ENCODE measurements around the gene GALNT14. TPM values are rescaled to one million over a fixed set of nuclear protein-coding genes. Genes with fewer than 3 reads are reported as not detected.

Gene GALNT14
- total and polyA plus RNA-seq, 2 donors (not counting 1 experiment from before 2014, with no cell fraction given): 3.1 to 6.2 TPM

GRCh38 chr2:31127931-31128330 lies 10.3 kb downstream of the GALNT14 start:
- Histone ChIP-seq H3K27me3 (replicated peaks in 1 of 4; ENCODE audit: control extremely low read depth in 1 of 4, control insufficient read depth in 3 of 4, insufficient read depth in 4 of 4, low read length in 3 of 4) (no peaks in the 10 kb centered on the region), H4K20me1 (ENCODE audit: control insufficient read depth, insufficient read depth, low read length, poor library complexity, severe bottlenecking) (no peaks in the 10 kb centered on the region), H3K4me3 (ENCODE audit: control extremely low read depth in 1 of 5, extremely low read depth in 1 of 5, insufficient read depth in 1 of 5, low read depth in 2 of 5, low read length in 4 of 5) (no peak overlapping the region), H3K4me2 (replicated peaks; ENCODE audit: low read depth, low read length, poor library complexity, severe bottlenecking) (no peak overlapping the region), H3K79me2 (ENCODE audit: control insufficient read depth, insufficient read depth, low read length) (no peaks in the 10 kb centered on the region), H3K9ac (ENCODE audit: low read length) (no peak overlapping the region), H3K36me3 (replicated peaks in 1 of 2; ENCODE audit: control extremely low read depth in 1 of 2, control insufficient read depth in 1 of 2, extremely low read depth in 1 of 2, insufficient read depth in 2 of 2, low read length in 1 of 2) (no peaks in the 10 kb centered on the region), H3K4me1 (ENCODE audit: control insufficient read depth in 2 of 2, insufficient read depth in 2 of 2, low read length in 2 of 2) (peaks cover 0 to 5% of the 10 kb centered on the region in 2 donors), H3K27ac (ENCODE audit: low read length in 2 of 2) (no peak overlapping the region), H2AFZ (ENCODE audit: insufficient read depth, low read depth, low read length, poor library complexity, severe bottlenecking) (no peak overlapping the region), H3K9me3 (ENCODE audit: control extremely low read depth in 1 of 3, control insufficient read depth in 2 of 3, insufficient read depth in 1 of 3, low read length in 2 of 3) (no peaks in the 10 kb centered on the region)
- WGBS (ENCODE audit: insufficient coverage): 95% methylated on average over 3 of the region's 3 CpGs
- no peaks in the 10 kb centered on the region for H3K9me3 Mint-ChIP-seq (ENCODE audit: insufficient read depth)
- H3K27ac Mint-ChIP-seq: no peak overlapping the region
- no peaks in the 10 kb centered on the region for H3K4me1 Mint-ChIP-seq
- DNase-seq: no peak
- intact Hi-C loops (cut with micrococcal nuclease): no loop called here
- ChIA-PET CTCF (no interaction called here), POLR2A (no interaction called here)
- no peaks in the 10 kb centered on the region for H3K27me3 Mint-ChIP-seq
- no peak for TF ChIP-seq EZH2 (IDR thresholded peaks at IDR 0.05; ENCODE audit: borderline replicate concordance, insufficient read depth, low read depth, low read length, poor library complexity, severe bottlenecking)
- TF ChIP-seq CTCF (IDR thresholded peaks at IDR 0.05): no peak
- ATAC-seq (ENCODE audit: low read depth): no peak
- no peak overlapping the region for H3K4me3 Mint-ChIP-seq

- ChIA-PET POLR2A (no interaction called here), CTCF (interaction anchor here (1.1 to 1.5 kb wide), 2 partner anchors 44 to 208 kb away, joined by 3 read pairs; no protein-coding TSS in a partner anchor)
- no peak for DNase-seq
- no peaks in the 10 kb centered on the region for H3K4me1 Mint-ChIP-seq
- peaks cover 0 to 5% of the 10 kb centered on the region in 2 donors for H3K4me1 ChIP-seq (ENCODE audit: control insufficient read depth in 2 of 2, insufficient read depth in 2 of 2, low read length in 2 of 2)
- no peaks in the 10 kb centered on the region for H3K27me3 Mint-ChIP-seq
- no peak for ATAC-seq (ENCODE audit: low read depth)
- H3K27ac ChIP-seq (ENCODE audit: low read length in 2 of 2): no peak overlapping the region
- H4K20me1 ChIP-seq (ENCODE audit: control insufficient read depth, insufficient read depth, low read length, poor library complexity, severe bottlenecking): no peaks in the 10 kb centered on the region
- TF ChIP-seq EZH2 (IDR thresholded peaks at IDR 0.05; ENCODE audit: borderline replicate concordance, insufficient read depth, low read depth, low read length, poor library complexity, severe bottlenecking) (no peak), CTCF (IDR thresholded peaks at IDR 0.05) (no peak)
- H3K9ac ChIP-seq (ENCODE audit: low read length): no peak overlapping the region
- intact Hi-C loops (cut with micrococcal nuclease): no loop called here
- no peak overlapping the region for H2AFZ ChIP-seq (ENCODE audit: insufficient read depth, low read depth, low read length, poor library complexity, severe bottlenecking)
- no peaks in the 10 kb centered on the region for H3K27me3 ChIP-seq (replicated peaks in 1 of 4; ENCODE audit: control extremely low read depth in 1 of 4, control insufficient read depth in 3 of 4, insufficient read depth in 4 of 4, low read length in 3 of 4)
- H3K36me3 ChIP-seq (replicated peaks in 1 of 2; ENCODE audit: control extremely low read depth in 1 of 2, control insufficient read depth in 1 of 2, extremely low read depth in 1 of 2, insufficient read depth in 2 of 2, low read length in 1 of 2): no peaks in the 10 kb centered on the region
- no peak overlapping the region for H3K4me2 ChIP-seq (replicated peaks; ENCODE audit: low read depth, low read length, poor library complexity, severe bottlenecking)
- 90% methylated on average over 3 of the region's 6 CpGs for WGBS (ENCODE audit: insufficient coverage)
- no peaks in the 10 kb centered on the region for H3K9me3 Mint-ChIP-seq (ENCODE audit: insufficient read depth)
- no peak overlapping the region for H3K4me3 ChIP-seq (ENCODE audit: control extremely low read depth in 1 of 5, extremely low read depth in 1 of 5, insufficient read depth in 1 of 5, low read depth in 2 of 5, low read length in 4 of 5)
- no peak overlapping the region for H3K4me3 Mint-ChIP-seq
- H3K79me2 ChIP-seq (ENCODE audit: control insufficient read depth, insufficient read depth, low read length): no peaks in the 10 kb centered on the region
- H3K27ac Mint-ChIP-seq: no peak overlapping the region
- no peaks in the 10 kb centered on the region for H3K9me3 ChIP-seq (ENCODE audit: control extremely low read depth in 1 of 3, control insufficient read depth in 2 of 3, insufficient read depth in 1 of 3, low read length in 2 of 3)
Measured at GRCh38 chr2:31125918-31126695, 12.1 kb downstream of the GALNT14 start.

All from B cell (primary cell).